ENCODE results near the gene EPS15. TPM values are rescaled to one million over a fixed set of nuclear protein-coding genes. Genes with fewer than 3 reads are reported as not detected.

The EPS15 gene
- total and polyA plus RNA-seq, 2 of the 8 experiments (the other 6 are each of a cell fraction or from before 2014, with no cell fraction given), result 15.9 to 57.2 TPM

- H3K27ac ChIP-seq (ENCODE audit: low read depth, low read length), result no peak overlapping the region
- no peak overlapping the region for H2BK15ac ChIP-seq (ENCODE audit: low read length)
- ChIA-PET POLR2A (ENCODE audit: partially characterized antibody) (interaction anchor here (1.2 kb wide), 1 partner anchor 10 kb away, joined by 4 read pairs; no protein-coding TSS in a partner anchor), CTCF (ENCODE audit: partially characterized antibody) (no interaction called here)
- H3K79me1 ChIP-seq (ENCODE audit: low read depth, low read length), result no peaks in the 10 kb centered on the region
- H4K5ac ChIP-seq (ENCODE audit: insufficient read length, low read depth, low read length), result no peak overlapping the region
- no peak overlapping the region for H2BK5ac ChIP-seq (ENCODE audit: low read depth, low read length)
- no peak overlapping the region for H3K14ac ChIP-seq (ENCODE audit: insufficient read length)
- no peak overlapping the region for H2BK20ac ChIP-seq (ENCODE audit: low read length)
- H3K27me3 ChIP-seq (replicated peaks in 1 of 4; ENCODE audit: control insufficient read depth in 3 of 4, extremely low read depth in 1 of 4, insufficient read depth in 3 of 4, low read length in 3 of 4), result no peaks in the 10 kb centered on the region
- no peak overlapping the region for H2AK5ac ChIP-seq (ENCODE audit: low read depth, low read length)
- H3K9ac ChIP-seq (replicated peaks in 1 of 4; ENCODE audit: extremely low read depth in 1 of 4, low read depth in 3 of 4, low read length in 3 of 4), result no peak overlapping the region
- H3K18ac ChIP-seq (ENCODE audit: extremely low read depth, low read length), result no peak overlapping the region
- H3K23me2 ChIP-seq (ENCODE audit: low read depth, low read length), result no peaks in the 10 kb centered on the region
- DNase-seq (ENCODE audit: low read depth in 1 of 2, low spot score in 2 of 2) (no peak), FAIRE-seq (no peak)
- no peak overlapping the region for H4K8ac ChIP-seq (ENCODE audit: extremely low read depth, insufficient read depth, low read length)
- H3K56ac ChIP-seq (replicated peaks; ENCODE audit: insufficient read length, low read depth, low read length), result no peak overlapping the region
- H3K4me3 ChIP-seq (ENCODE audit: extremely low read depth in 1 of 4, insufficient read depth in 2 of 4, low read depth in 3 of 4, low read length in 4 of 4), result no peak overlapping the region
- H4K91ac ChIP-seq (replicated peaks; ENCODE audit: insufficient read length, low read length), result no peak overlapping the region
- no peak overlapping the region for H2BK12ac ChIP-seq (ENCODE audit: low read depth, low read length)
- H3K79me2 ChIP-seq (ENCODE audit: control insufficient read depth in 1 of 2, insufficient read depth in 2 of 2, low read length in 2 of 2), result peaks cover 0 to 50% of the 10 kb centered on the region in 2 experiments; a peak in 3 of 4 replicates
- H3K36me3 ChIP-seq (ENCODE audit: control insufficient read depth in 2 of 4, insufficient read depth in 4 of 4, low read length in 3 of 4), result no peaks in the 10 kb centered on the region; a peak in 1 of 8 replicates
- H2AFZ ChIP-seq (ENCODE audit: low read length), result no peak overlapping the region
- H3K9me3 ChIP-seq (ENCODE audit: insufficient read depth in 2 of 2, low read depth in 1 of 2, low read length in 1 of 2), result no peaks in the 10 kb centered on the region
- no peak overlapping the region for H3K4me2 ChIP-seq (ENCODE audit: insufficient read depth in 1 of 2, low read depth in 2 of 2, low read length in 2 of 2)
- no peaks in the 10 kb centered on the region; a peak in 1 of 7 replicates for H3K4me1 ChIP-seq (replicated peaks in 1 of 4; ENCODE audit: control insufficient read depth in 3 of 4, insufficient read depth in 4 of 4, low read length in 3 of 4)
- H4K20me1 ChIP-seq (replicated peaks in 1 of 2; ENCODE audit: control insufficient read depth in 1 of 2, insufficient read depth in 2 of 2, low read length in 2 of 2), result no peaks in the 10 kb centered on the region
- H3K4ac ChIP-seq (replicated peaks; ENCODE audit: insufficient read length, low read depth, low read length), result no peak overlapping the region
- no peak overlapping the region for H3K23ac ChIP-seq (ENCODE audit: insufficient read length)
- no peak overlapping the region for H2BK120ac ChIP-seq (replicated peaks; ENCODE audit: low read depth, low read length)
- TF ChIP-seq NRF1 (IDR thresholded peaks at IDR 0.05; ENCODE audit: low read depth, low read length) (no peak), RNF2 (IDR thresholded peaks at IDR 0.05; ENCODE audit: borderline replicate concordance, low read depth, low read length, missing control alignments, poor library complexity, severe bottlenecking) (no peak), PHF8 (conservative IDR thresholded peaks at IDR 0.05; ENCODE audit: low read depth, low read length) (no peak), SRF (IDR thresholded peaks at IDR 0.05; ENCODE audit: low read depth, low read length) (no peak), TAF7 (optimal IDR thresholded peaks at IDR 0.05; ENCODE audit: borderline replicate concordance, low read depth, low read length) (no peak), FOSL1 (IDR thresholded peaks at IDR 0.05; ENCODE audit: insufficient read depth, low read depth, low read length) (no peak), SUZ12 (IDR thresholded peaks at IDR 0.05; ENCODE audit: low read length) (no peak), JUND (IDR thresholded peaks at IDR 0.05; ENCODE audit: low read length) (no peak), SAP30 (IDR thresholded peaks at IDR 0.05; ENCODE audit: insufficient read depth, insufficient replicate concordance, low read length) (no peak), SIN3A (conservative IDR thresholded peaks at IDR 0.05 in 1 of 2, IDR thresholded peaks at IDR 0.05 in 1 of 2; ENCODE audit: low read depth in 1 of 2, low read length in 2 of 2) (no peak), TBP (IDR thresholded peaks at IDR 0.05; ENCODE audit: low read depth, low read length) (no peak), TCF12 (IDR thresholded peaks at IDR 0.05; ENCODE audit: low read depth, low read length) (no peak), CBX8 (IDR thresholded peaks at IDR 0.05; ENCODE audit: borderline replicate concordance, low read depth, low read length) (no peak)
- TF ChIP-seq, protein P1, sequence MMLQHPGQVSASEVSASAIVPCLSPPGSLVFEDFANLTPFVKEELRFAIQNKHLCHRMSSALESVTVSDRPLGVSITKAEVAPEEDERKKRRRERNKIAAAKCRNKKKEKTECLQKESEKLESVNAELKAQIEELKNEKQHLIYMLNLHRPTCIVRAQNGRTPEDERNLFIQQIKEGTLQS (IDR thresholded peaks at IDR 0.05; ENCODE audit: insufficient read depth, low read depth, low read length), result no peak
Measured at GRCh38 chr1:51414811-51415210, 104.3 kb downstream of the EPS15 start.

All from H1 (cell line).